DOHH2 (cell line): Measurements from ENCODE around the gene CYP4F22.

Experiments
- H3F3A ChIP-seq: fragments of 200-600 bp; sonication (generic), shearing (Covaris generic); 2 replicates; pipeline ENCODE4 v1.6.0; 2016; ENCODE audit warnings: antibody characterized with exemption, mild to moderate bottlenecking; ENCODE audit not compliant: control insufficient read depth, insufficient read depth
- H3K27ac ChIP-seq: fragments of 200-600 bp; sonication (generic); 2 replicates; pipeline ENCODE4 v1.5.1; 2014; ENCODE audit warnings: low read depth, mild to moderate bottlenecking, low read length, moderate library complexity
- H3K27me3 ChIP-seq: fragments of 200-600 bp; sonication (generic); 2 replicates; pipeline ENCODE4 v1.6.1; 2014; ENCODE audit warnings: mild to moderate bottlenecking, low read length, mixed read lengths; ENCODE audit not compliant: control insufficient read depth
- H3K36me3 ChIP-seq: fragments of 200-600 bp; sonication (generic); 2 replicates; pipeline ENCODE4 v1.6.1; 2014; ENCODE audit warnings: mild to moderate bottlenecking, low read length, moderate library complexity, mixed read lengths; ENCODE audit not compliant: control insufficient read depth
- H3K4me1 ChIP-seq: fragments of 200-600 bp; sonication (generic); 2 replicates; pipeline ENCODE4 v1.6.1; 2014; ENCODE audit warnings: mild to moderate bottlenecking, low read length, mixed read lengths; ENCODE audit not compliant: control insufficient read depth
- H3K4me2 ChIP-seq: fragments of 200-600 bp; sonication (generic); 2 replicates; pipeline ENCODE4 v1.6.0; 2014; ENCODE audit warnings: mild to moderate bottlenecking, low read length, moderate library complexity
- H3K4me3 ChIP-seq: fragments of 200-600 bp; sonication (generic); 2 replicates; pipeline ENCODE4 v1.5.1; 2014; ENCODE audit warnings: mild to moderate bottlenecking, low read length, mixed read lengths
- H3K79me2 ChIP-seq: fragments of 200-600 bp; sonication (generic); 2 replicates; pipeline ENCODE4 v1.6.1; 2014; ENCODE audit warnings: mild to moderate bottlenecking, low read length, mixed read lengths; ENCODE audit not compliant: control insufficient read depth
- H3K9me2 ChIP-seq: fragments of 200-600 bp; sonication (generic); replicated peaks from 2 replicates; pipeline ENCODE4 v1.6.1; 2014; ENCODE audit warnings: mild to moderate bottlenecking, low read length, mixed read lengths; ENCODE audit not compliant: control insufficient read depth
- H3K9me3 ChIP-seq: fragments of 200-600 bp; sonication (generic); 2 replicates; pipeline ENCODE4 v1.6.1; 2014; ENCODE audit warnings: antibody characterized with exemption, low read length, mixed read lengths; ENCODE audit not compliant: control insufficient read depth, insufficient read depth
- H4K20me1 ChIP-seq: fragments of 200-600 bp; sonication (generic); 2 replicates; pipeline ENCODE4 v1.6.0; 2014; ENCODE audit warnings: low read depth, mild to moderate bottlenecking, antibody characterized with exemption, low read length, moderate library complexity; ENCODE audit not compliant: control insufficient read depth, insufficient read depth
- CTCF ChIP-seq: fragments of 200-600 bp; sonication (generic); IDR thresholded peaks from one replicate; pipeline ENCODE4 v1.5.1; 2014; ENCODE audit warnings: antibody characterized with exemption, mild to moderate bottlenecking, low read depth, low read length; ENCODE audit not compliant: poor library complexity, severe bottlenecking
- EZH2phosphoT487 ChIP-seq: fragments of 200-600 bp; sonication (generic); IDR thresholded peaks from 2 replicates; pipeline ENCODE4 v1.6.1; 2017; ENCODE audit warnings: borderline replicate concordance, mild to moderate bottlenecking, antibody characterized with exemption, low read length, moderate library complexity, mixed read lengths

CYP4F22 gene

DNA sequence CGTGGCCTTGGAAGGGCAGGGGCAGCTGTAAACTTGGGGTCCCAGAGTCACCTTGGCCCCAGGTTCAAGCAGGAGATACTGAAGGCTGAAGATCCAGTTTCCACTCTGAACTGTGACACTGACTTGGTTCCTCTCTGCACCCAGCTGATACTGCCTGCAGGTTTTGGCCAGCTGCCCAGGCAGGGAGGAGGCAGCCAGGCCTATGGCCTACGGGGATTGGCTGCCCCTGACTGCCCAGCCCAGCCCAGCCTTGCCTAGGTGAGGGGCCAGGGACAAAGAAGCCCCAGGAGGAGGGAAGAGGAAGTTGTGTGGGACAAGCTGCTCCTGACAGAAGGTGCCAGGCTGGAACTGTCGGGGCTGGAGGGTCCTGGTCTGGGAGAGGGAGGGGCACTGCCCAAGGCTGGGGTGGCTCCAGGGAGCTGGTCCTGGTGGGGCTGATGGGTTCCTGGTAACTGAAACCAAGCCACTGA, 55.0 kb downstream of the CYP4F22 start:
- Histone ChIP-seq H3K36me3 (no peaks in the 10 kb centered on the region), H3K79me2 (no peaks in the 10 kb centered on the region), H3F3A (no peaks in the 10 kb centered on the region), H3K27me3 (peaks cover 4% of the 10 kb centered on the region; the same call in 1 of the 2 replicates), H3K4me1 (no peaks in the 10 kb centered on the region), H4K20me1 (no peaks in the 10 kb centered on the region), H3K4me2 (no peak overlapping the region), H3K9me3 (no peaks in the 10 kb centered on the region), H3K9me2 (no peaks in the 10 kb centered on the region), H3K27ac (no peak overlapping the region), H3K4me3 (no peak overlapping the region)
- TF ChIP-seq CTCF, result no peak
- no peak for TF ChIP-seq EZH2phosphoT487

DNA sequence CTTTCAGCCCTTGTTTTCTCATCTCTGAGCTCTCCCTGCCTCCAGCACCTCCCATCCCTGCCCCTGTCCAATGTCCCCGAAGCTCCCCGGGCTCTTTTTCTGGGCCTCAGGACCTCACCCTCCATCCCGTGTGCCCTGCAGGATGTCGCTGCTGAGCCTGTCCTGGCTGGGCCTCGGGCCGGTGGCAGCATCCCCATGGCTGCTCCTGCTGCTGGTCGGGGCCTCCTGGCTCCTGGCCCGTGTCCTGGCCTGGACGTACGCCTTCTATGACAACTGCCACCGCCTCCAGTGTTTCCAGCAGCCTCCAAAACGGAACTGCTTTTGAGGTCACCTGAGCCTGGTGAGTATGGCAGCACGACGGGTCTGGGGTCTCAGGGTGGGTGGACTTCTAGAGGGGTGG, 55.6 kb downstream of the CYP4F22 start:
- Histone ChIP-seq H3F3A (no peaks in the 10 kb centered on the region), H3K36me3 (no peaks in the 10 kb centered on the region), H3K79me2 (no peaks in the 10 kb centered on the region), H4K20me1 (no peaks in the 10 kb centered on the region), H3K27ac (no peak overlapping the region), H3K4me1 (no peaks in the 10 kb centered on the region), H3K4me2 (no peak overlapping the region), H3K9me2 (no peaks in the 10 kb centered on the region), H3K27me3 (peaks cover 4% of the 10 kb centered on the region; the same call in 1 of the 2 replicates), H3K9me3 (no peaks in the 10 kb centered on the region), H3K4me3 (no peak overlapping the region)
- TF ChIP-seq EZH2phosphoT487, result no peak
- no peak for TF ChIP-seq CTCF

- Histone ChIP-seq H3K9me2 (no peaks in the 10 kb centered on the region), H3K79me2 (no peaks in the 10 kb centered on the region), H3K4me3 (no peak overlapping the region), H3K4me2 (no peak overlapping the region), H3K9me3 (no peaks in the 10 kb centered on the region), H4K20me1 (no peaks in the 10 kb centered on the region), H3K27me3 (peaks cover 4% of the 10 kb centered on the region; the same call in 1 of the 2 replicates), H3K27ac (no peak overlapping the region), H3F3A (no peaks in the 10 kb centered on the region), H3K4me1 (no peaks in the 10 kb centered on the region), H3K36me3 (no peaks in the 10 kb centered on the region)
- TF ChIP-seq EZH2phosphoT487, result no peak
- no peak for TF ChIP-seq CTCF
Observed at GRCh38 chr19:15564534-15565168, 56.3 kb downstream of the CYP4F22 start.
